Gastrocnemius medialis (tissue), 4 donors: ENCODE results near the gene NFX1. TPM values are rescaled to one million over a fixed set of nuclear protein-coding genes. Genes with fewer than 3 reads are reported as not detected.

Experiments used
- ATAC-seq, 2 donors: fragments of 150-250 bp; one replicate each; pipeline ENCODE4 v1.9.1; 2016
- DNase-seq, 2 donors: peaks; one replicate each; pipeline ENCODE4 v3.0.0-alpha.2; 2019
- H3K27ac ChIP-seq, 4 donors: fragments of 200-600 bp; sonication (generic); 1 replicate in 1 of 4; 2 replicates in 3 of 4; pipeline ENCODE4 v1.5.1; 2016 to 2018; ENCODE audit warnings: mild to moderate bottlenecking in 2 of 4, moderate library complexity in 1 of 4
- H3K27me3 ChIP-seq, 3 donors: fragments of 200-600 bp; sonication (generic) in 2 of 3; 1 replicate in 1 of 3; 2 replicates in 2 of 3; pipeline versions ENCODE4 v1.5.1 to v1.6.0; 2016 to 2019; ENCODE audit warnings: mild to moderate bottlenecking in 1 of 3, moderate library complexity in 1 of 3
- H3K36me3 ChIP-seq, 2 donors: fragments of 200-600 bp; sonication (generic) in 1 of 2; one replicate each; pipeline ENCODE4 v1.5.1; 2017 to 2018
- H3K4me1 ChIP-seq, 2 donors: fragments of 200-600 bp; sonication (generic) in 1 of 2; one replicate each; pipeline ENCODE4 v1.5.1; 2016 to 2017; ENCODE audit warnings: mild to moderate bottlenecking in 2 of 2
- H3K4me3 ChIP-seq, 4 donors: fragments of 200-600 bp; sonication (generic) in 3 of 4; 1 replicate in 1 of 4; 2 replicates in 3 of 4; pipeline ENCODE4 v1.5.1; 2016 to 2019; ENCODE audit warnings: mild to moderate bottlenecking in 2 of 4
- H3K9me3 ChIP-seq, 3 donors: fragments of 200-600 bp; sonication (generic) in 2 of 3; 1 replicate in 1 of 3; 2 replicates in 2 of 3; pipeline ENCODE4 v1.5.1; 2016 to 2019
- CTCF ChIP-seq, 5 experiments: fragments of 450-650 bp in 3 of 5; fragments of 200-600 bp in 2 of 5; sonication (generic) in 2 of 5; IDR thresholded peaks in 4 of 5; conservative IDR thresholded peaks in 1 of 5; 1 replicate in 4 of 5; 2 replicates in 1 of 5; pipeline ENCODE4 v1.5.1; 2016 to 2019; ENCODE audit warnings: antibody characterized with exemption in 5 of 5, mild to moderate bottlenecking in 3 of 5, moderate library complexity in 3 of 5
- POLR2A ChIP-seq, 2 donors: fragments of 450-650 bp; IDR thresholded peaks; one replicate each; pipeline ENCODE4 v1.6.1; 2017; ENCODE audit warnings: antibody characterized with exemption in 2 of 2, mild to moderate bottlenecking in 2 of 2, moderate library complexity in 2 of 2
- in situ Hi-C, 4 donors: fragments of 200-750 bp; cut with MboI; loops; one replicate each; pipeline versions ENCODE4 v1.15.0 to v1.8.0; 2017; ENCODE audit warnings: low sequenced_read_pairs in 4 of 4
- intact Hi-C: fragments of 100-400 bp; cut with DNase I; formaldehyde crosslinking; loops from one replicate; pipeline ENCODE4 v1.15.1; 2023; ENCODE audit warnings: low total_unique reads
- total RNA-seq, 4 donors: library from RNA; depleted of rRNA; stranded (reverse); fragments of >200 nt; gene quantifications; one replicate each; pipeline versions ENCODE4 v1.1.0 to v1.2.3, GENCODE V29; 2016

Gene NFX1
- total RNA-seq, 4 donors from 2014 or later: 29.8 to 52.0 (median 40.6) TPM

- in situ Hi-C loops (loop anchor here in 2 of 4 donors (10.0 to 25.0 kb wide), 2 partner anchors 170 to 183 kb away; partner anchors contain the start of gene NOL6 (in 2 of the 2)), intact Hi-C loops (loop anchor here (2.0 kb wide), 2 partner anchors 29 to 37 kb away; no protein-coding TSS in a partner anchor)
- peak overlapping the region in 2 of 4 donors; percentile 77 to 90 for H3K4me3 ChIP-seq
- ATAC-seq (no peak), DNase-seq (no peak)
- peaks cover 47 to 66% of the 10 kb centered on the region in 2 donors for H3K4me1 ChIP-seq
- H3K27ac ChIP-seq: peak overlapping the region; percentile 93 to 100 (median 94)
- H3K27me3 ChIP-seq: no peaks in the 10 kb centered on the region
- no peaks in the 10 kb centered on the region for H3K9me3 ChIP-seq
- H3K36me3 ChIP-seq: peaks cover 0 to 20% of the 10 kb centered on the region in 2 donors
- TF ChIP-seq POLR2A (IDR thresholded peaks at IDR 0.05) (no peak), CTCF (IDR thresholded peaks at IDR 0.05 in 4 of 5, conservative IDR thresholded peaks at IDR 0.05 in 1 of 5) (no peak)
Measured at GRCh38 chr9:33291901-33292300, 1.6 kb downstream of the NFX1 start.

GRCh38 chr9:33293782-33294181, 3.5 kb downstream of the NFX1 start:
- Histone ChIP-seq H3K4me1 (peaks cover 60 to 85% of the 10 kb centered on the region in 2 donors), H3K27ac (peak overlapping the region; percentile 93 to 100 (median 94)), H3K9me3 (no peaks in the 10 kb centered on the region), H3K27me3 (no peaks in the 10 kb centered on the region), H3K4me3 (no peak overlapping the region), H3K36me3 (peaks cover 0 to 30% of the 10 kb centered on the region in 2 donors)
- DNase-seq: no peak
- intact Hi-C loops: no loop called here
- ATAC-seq: no peak
- no peak for TF ChIP-seq CTCF (IDR thresholded peaks at IDR 0.05 in 4 of 5, conservative IDR thresholded peaks at IDR 0.05 in 1 of 5)
- in situ Hi-C loops: loop anchor here in 2 of 4 donors (10.0 to 25.0 kb wide), 2 partner anchors 169 to 181 kb away; partner anchors contain the start of gene NOL6 (in 2 of the 2)

GRCh38 chr9:33294670-33295432, 4.5 kb downstream of the NFX1 start:
- in situ Hi-C loops: loop anchor here in 2 of 4 donors (10.0 to 25.0 kb wide), 2 partner anchors 167 to 180 kb away; partner anchors contain the start of gene NOL6 (in 2 of the 2)
- H3K4me1 ChIP-seq: peaks cover 63 to 78% of the 10 kb centered on the region in 2 donors
- intact Hi-C loops: no loop called here

GRCh38 chr9:33295571-33295970, 5.3 kb downstream of the NFX1 start:
- peaks cover 0 to 46% of the 10 kb centered on the region in 2 donors for H3K36me3 ChIP-seq
- in situ Hi-C loops: loop anchor here in 2 of 4 donors (10.0 to 25.0 kb wide), 2 partner anchors 167 to 179 kb away; partner anchors contain the start of gene NOL6 (in 2 of the 2)

More at GRCh38 chr9:33294670-33295432, 4.5 kb downstream of the NFX1 start:
- H3K27ac ChIP-seq: peak overlapping the region; percentile 93 to 100 (median 94)
- H3K4me3 ChIP-seq: no peak overlapping the region
- H3K9me3 ChIP-seq: no peaks in the 10 kb centered on the region
- ATAC-seq: no peak
- H3K36me3 ChIP-seq: peaks cover 0 to 39% of the 10 kb centered on the region in 2 donors
- H3K27me3 ChIP-seq: no peaks in the 10 kb centered on the region
- no peak for TF ChIP-seq CTCF (IDR thresholded peaks at IDR 0.05 in 4 of 5, conservative IDR thresholded peaks at IDR 0.05 in 1 of 5)
- no peak for TF ChIP-seq POLR2A (IDR thresholded peaks at IDR 0.05)
- no peak for DNase-seq

More at GRCh38 chr9:33295571-33295970, 5.3 kb downstream of the NFX1 start:
- H3K4me1 ChIP-seq: peaks cover 70 to 84% of the 10 kb centered on the region in 2 donors
- H3K4me3 ChIP-seq: no peak overlapping the region
- no peaks in the 10 kb centered on the region for H3K27me3 ChIP-seq
- DNase-seq (no peak), ATAC-seq (no peak)
- TF ChIP-seq POLR2A (IDR thresholded peaks at IDR 0.05) (no peak), CTCF (IDR thresholded peaks at IDR 0.05 in 4 of 5, conservative IDR thresholded peaks at IDR 0.05 in 1 of 5) (no peak)
- peak overlapping the region in 3 of 4 donors; percentile 62 to 100 (median 95) for H3K27ac ChIP-seq
- no peaks in the 10 kb centered on the region for H3K9me3 ChIP-seq
- intact Hi-C loops: no loop called here
